DND-41 (cell line): ENCODE data around the gene SLC44A2.

Source experiments
- EZH2 ChIP-seq: IDR thresholded peaks from 3 replicates; pipeline ENCODE4 v1.6.1; 2012; ENCODE audit warnings: borderline replicate concordance, low read depth, mild to moderate bottlenecking, moderate library complexity, low read length, inconsistent platforms; ENCODE audit not compliant: severe bottlenecking
- TF ChIP-seq, protein P1 (sequence below): IDR thresholded peaks from 2 replicates; pipeline ENCODE4 v1.5.1; 2012; ENCODE audit warnings: borderline replicate concordance, low read length, moderate library complexity, mild to moderate bottlenecking; ENCODE audit not compliant: poor library complexity, severe bottlenecking; ENCODE audit errors: extremely low read depth

- TF ChIP-seq EZH2: no peak
- TF ChIP-seq, protein P1, sequence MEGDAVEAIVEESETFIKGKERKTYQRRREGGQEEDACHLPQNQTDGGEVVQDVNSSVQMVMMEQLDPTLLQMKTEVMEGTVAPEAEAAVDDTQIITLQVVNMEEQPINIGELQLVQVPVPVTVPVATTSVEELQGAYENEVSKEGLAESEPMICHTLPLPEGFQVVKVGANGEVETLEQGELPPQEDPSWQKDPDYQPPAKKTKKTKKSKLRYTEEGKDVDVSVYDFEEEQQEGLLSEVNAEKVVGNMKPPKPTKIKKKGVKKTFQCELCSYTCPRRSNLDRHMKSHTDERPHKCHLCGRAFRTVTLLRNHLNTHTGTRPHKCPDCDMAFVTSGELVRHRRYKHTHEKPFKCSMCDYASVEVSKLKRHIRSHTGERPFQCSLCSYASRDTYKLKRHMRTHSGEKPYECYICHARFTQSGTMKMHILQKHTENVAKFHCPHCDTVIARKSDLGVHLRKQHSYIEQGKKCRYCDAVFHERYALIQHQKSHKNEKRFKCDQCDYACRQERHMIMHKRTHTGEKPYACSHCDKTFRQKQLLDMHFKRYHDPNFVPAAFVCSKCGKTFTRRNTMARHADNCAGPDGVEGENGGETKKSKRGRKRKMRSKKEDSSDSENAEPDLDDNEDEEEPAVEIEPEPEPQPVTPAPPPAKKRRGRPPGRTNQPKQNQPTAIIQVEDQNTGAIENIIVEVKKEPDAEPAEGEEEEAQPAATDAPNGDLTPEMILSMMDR: peak; percentile 26
Observed at GRCh38 chr19:10603084-10603872, 22.1 kb upstream of the SLC44A2 start.
